Lower leg skin (tissue), 4 donors: ENCODE data around the gene NUBP2. TPM values are rescaled to one million over a fixed set of nuclear protein-coding genes. Genes with fewer than 3 reads are reported as not detected.

Source experiments
- DNase-seq, 2 donors: peaks; one replicate each; pipeline ENCODE4 v3.0.0-alpha.2; 2019; ENCODE audit warnings: low spot score in 2 of 2
- H3K4me3 ChIP-seq: fragments of 200-600 bp; sonication (generic); 2 replicates; pipeline ENCODE4 v1.5.1; 2017; ENCODE audit warnings: mild to moderate bottlenecking, low read depth; ENCODE audit not compliant: poor library complexity, severe bottlenecking
- CTCF ChIP-seq, 3 donors: fragments of 450-650 bp; IDR thresholded peaks; one replicate each; pipeline ENCODE4 v1.5.1; 2016; ENCODE audit warnings: antibody characterized with exemption in 3 of 3, mild to moderate bottlenecking in 3 of 3, moderate library complexity in 2 of 3
- POLR2A ChIP-seq, 2 donors: fragments of 450-650 bp; IDR thresholded peaks; one replicate each; pipeline ENCODE4 v1.6.1; 2016 to 2017; ENCODE audit warnings: antibody characterized with exemption in 2 of 2, mild to moderate bottlenecking in 1 of 2, moderate library complexity in 1 of 2
- WGBS, 2 donors: methylation state at CpG; one replicate each; pipeline ENCODE4 v1.1.5; 2018; 5-methylcytosine and 5-hydroxymethylcytosine counted together
- intact Hi-C: fragments of 100-400 bp; cut with DNase I; formaldehyde crosslinking; loops from one replicate; pipeline ENCODE4 v1.15.0; 2023; ENCODE audit warnings: low total_unique reads
- total RNA-seq, 4 donors: library from RNA; depleted of rRNA; stranded (reverse); fragments of >200 nt; gene quantifications; one replicate each; pipeline ENCODE4 v1.1.0, GENCODE V29; 2016

NUBP2 gene
- total RNA-seq, 4 donors from 2014 or later, result 79.7 to 108 (median 91.3) TPM

- no peak for DNase-seq
- intact Hi-C loops, result no loop called here
- no peak overlapping the region for H3K4me3 ChIP-seq
- 74 to 79% methylated on average over 6 of the region's 8 CpGs for WGBS, 2 donors
- no peak for TF ChIP-seq POLR2A (IDR thresholded peaks at IDR 0.05)
- TF ChIP-seq CTCF (IDR thresholded peaks at IDR 0.05), result no peak
These were observed 3.5 kb upstream of the NUBP2 start for GRCh38 chr16:1779234-1779701.

- no peak for TF ChIP-seq POLR2A (IDR thresholded peaks at IDR 0.05)
- TF ChIP-seq CTCF (IDR thresholded peaks at IDR 0.05), result no peak
- 79 to 80% methylated on average over 8 to 26 of the region's 27 CpGs for WGBS, 2 donors
- H3K4me3 ChIP-seq, result no peak overlapping the region
- intact Hi-C loops, result no loop called here
- no peak for DNase-seq
These were observed 2.8 kb upstream of the NUBP2 start for GRCh38 chr16:1779741-1780676.

GRCh38 chr16:1780677-1781072 is 2.1 kb upstream of the NUBP2 start:
- WGBS, 2 donors, result 76 to 81% methylated on average over 6 of the region's 6 CpGs
- TF ChIP-seq POLR2A (IDR thresholded peaks at IDR 0.05) (no peak), CTCF (IDR thresholded peaks at IDR 0.05) (no peak)
- intact Hi-C loops, result no loop called here
- H3K4me3 ChIP-seq, result no peak overlapping the region
- no peak for DNase-seq

GRCh38 chr16:1781254-1781653 is 1.5 kb upstream of the NUBP2 start:
- no peak for TF ChIP-seq POLR2A (IDR thresholded peaks at IDR 0.05)
- no peak for TF ChIP-seq CTCF (IDR thresholded peaks at IDR 0.05)
- no peak overlapping the region for H3K4me3 ChIP-seq
- 52 to 59% methylated on average over 8 to 20 of the region's 20 CpGs for WGBS, 2 donors
- intact Hi-C loops, result no loop called here
- DNase-seq, result no peak

- intact Hi-C loops, result no loop called here
- TF ChIP-seq CTCF (IDR thresholded peaks at IDR 0.05) (no peak), POLR2A (IDR thresholded peaks at IDR 0.05) (no peak)
- WGBS, 2 donors, result 1% methylated on average over 30 to 47 of the region's 70 CpGs
- peak overlapping the region; percentile 59 for H3K4me3 ChIP-seq
- no peak for DNase-seq
These were observed 877 bp upstream of the NUBP2 start for GRCh38 chr16:1781758-1782407.
